ENCODE measurements around the gene PABPC1L.
"Not testable (repeated sequence)": the region's sequence is repeated elsewhere in the genome, so short reads cannot be mapped to it uniquely, and the experiment has no call there.

DNA sequence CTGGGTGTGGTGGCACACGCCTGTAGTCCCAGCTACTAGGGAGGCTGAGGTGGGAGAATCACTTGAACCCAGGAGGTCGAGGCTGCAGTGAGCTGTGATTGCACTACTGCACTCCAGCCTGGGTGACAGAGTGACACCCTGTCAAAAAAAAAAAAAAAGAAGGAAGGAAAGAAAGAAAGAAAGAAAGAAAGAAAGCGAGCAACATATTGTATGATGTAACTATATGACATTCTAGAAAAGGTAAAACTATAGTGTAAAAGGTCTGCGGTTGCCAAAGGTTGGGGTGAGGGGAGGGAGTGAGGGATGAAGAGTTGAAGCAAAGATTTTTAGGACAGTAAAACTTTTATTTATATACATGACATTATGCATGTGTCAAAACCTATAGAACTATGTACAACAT lies 27.5 kb upstream of the PABPC1L start:
- TF ChIP-seq, protein P1, sequence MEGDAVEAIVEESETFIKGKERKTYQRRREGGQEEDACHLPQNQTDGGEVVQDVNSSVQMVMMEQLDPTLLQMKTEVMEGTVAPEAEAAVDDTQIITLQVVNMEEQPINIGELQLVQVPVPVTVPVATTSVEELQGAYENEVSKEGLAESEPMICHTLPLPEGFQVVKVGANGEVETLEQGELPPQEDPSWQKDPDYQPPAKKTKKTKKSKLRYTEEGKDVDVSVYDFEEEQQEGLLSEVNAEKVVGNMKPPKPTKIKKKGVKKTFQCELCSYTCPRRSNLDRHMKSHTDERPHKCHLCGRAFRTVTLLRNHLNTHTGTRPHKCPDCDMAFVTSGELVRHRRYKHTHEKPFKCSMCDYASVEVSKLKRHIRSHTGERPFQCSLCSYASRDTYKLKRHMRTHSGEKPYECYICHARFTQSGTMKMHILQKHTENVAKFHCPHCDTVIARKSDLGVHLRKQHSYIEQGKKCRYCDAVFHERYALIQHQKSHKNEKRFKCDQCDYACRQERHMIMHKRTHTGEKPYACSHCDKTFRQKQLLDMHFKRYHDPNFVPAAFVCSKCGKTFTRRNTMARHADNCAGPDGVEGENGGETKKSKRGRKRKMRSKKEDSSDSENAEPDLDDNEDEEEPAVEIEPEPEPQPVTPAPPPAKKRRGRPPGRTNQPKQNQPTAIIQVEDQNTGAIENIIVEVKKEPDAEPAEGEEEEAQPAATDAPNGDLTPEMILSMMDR (IDR thresholded peaks at IDR 0.05; ENCODE audit: low read length), result not testable (repeated sequence)
- TF ChIP-seq EZH2phosphoT487 (IDR thresholded peaks at IDR 0.05; ENCODE audit: low read length), result not testable (repeated sequence)

Measured in MM.1S (cell line).